Effector memory CD4-positive, alpha-beta T cell (primary cell): ENCODE measurements around the gene KIF19.
"Not testable (repeated sequence)": the region's sequence is repeated elsewhere in the genome, so short reads cannot be mapped to it uniquely, and the experiment has no call there.

Experiments used
- DNase-seq, 3 donors: peaks; one replicate each; pipeline ENCODE4 v3.0.0-alpha.2; 2020
- H3K27ac ChIP-seq: 2 replicates; pipeline ENCODE4 v1.7.0; 2013; ENCODE audit warnings: mild to moderate bottlenecking, low read length, moderate library complexity; ENCODE audit not compliant: insufficient read depth, poor library complexity, severe bottlenecking
- H3K27me3 ChIP-seq: replicated peaks from 2 replicates; pipeline ENCODE4 v1.7.0; 2013; ENCODE audit warnings: mild to moderate bottlenecking, low read length; ENCODE audit not compliant: insufficient read depth, control insufficient read depth, poor library complexity, severe bottlenecking
- H3K36me3 ChIP-seq: 2 replicates; pipeline ENCODE4 v1.7.0; 2013; ENCODE audit warnings: mild to moderate bottlenecking, low read length, moderate library complexity; ENCODE audit not compliant: control insufficient read depth, insufficient read depth
- H3K4me1 ChIP-seq: 2 replicates; pipeline ENCODE4 v1.7.0; 2013; ENCODE audit warnings: low read length, mild to moderate bottlenecking; ENCODE audit not compliant: control insufficient read depth, insufficient read depth, poor library complexity, severe bottlenecking
- H3K4me3 ChIP-seq: 2 replicates; pipeline ENCODE4 v1.7.0; 2013; ENCODE audit warnings: low read length, low read depth, mild to moderate bottlenecking; ENCODE audit not compliant: insufficient read depth, poor library complexity, severe bottlenecking
- H3K9me3 ChIP-seq: 2 replicates; pipeline ENCODE4 v1.7.0; 2013; ENCODE audit warnings: mild to moderate bottlenecking, low read length, moderate library complexity; ENCODE audit not compliant: control insufficient read depth

Gene KIF19

GRCh38 chr17:74392848-74393247 is 66.8 kb downstream of the KIF19 start:
- no peaks in the 10 kb centered on the region for H3K9me3 ChIP-seq
- no peaks in the 10 kb centered on the region for H3K36me3 ChIP-seq
- no peaks in the 10 kb centered on the region for H3K27me3 ChIP-seq
- no peak overlapping the region for H3K27ac ChIP-seq
- no peak for DNase-seq
- no peak overlapping the region for H3K4me3 ChIP-seq
- H3K4me1 ChIP-seq = no peaks in the 10 kb centered on the region

GRCh38 chr17:74393346-74393942 is 67.4 kb downstream of the KIF19 start:
- no peak overlapping the region for H3K27ac ChIP-seq
- no peaks in the 10 kb centered on the region for H3K9me3 ChIP-seq
- H3K4me1 ChIP-seq = no peaks in the 10 kb centered on the region
- H3K36me3 ChIP-seq = no peaks in the 10 kb centered on the region
- no peak for DNase-seq
- no peak overlapping the region for H3K4me3 ChIP-seq
- H3K27me3 ChIP-seq = no peaks in the 10 kb centered on the region

GRCh38 chr17:74394275-74394950 is 68.4 kb downstream of the KIF19 start:
- Histone ChIP-seq H3K27ac (no peak overlapping the region), H3K4me1 (no peaks in the 10 kb centered on the region), H3K27me3 (no peaks in the 10 kb centered on the region), H3K9me3 (no peaks in the 10 kb centered on the region), H3K4me3 (no peak overlapping the region), H3K36me3 (no peaks in the 10 kb centered on the region)
- DNase-seq = no peak

GRCh38 chr17:74394977-74395376 is 69.0 kb downstream of the KIF19 start:
- DNase-seq = no peak
- no peak overlapping the region for H3K4me3 ChIP-seq
- H3K27me3 ChIP-seq = no peaks in the 10 kb centered on the region
- no peak overlapping the region for H3K27ac ChIP-seq
- H3K4me1 ChIP-seq = no peaks in the 10 kb centered on the region
- no peaks in the 10 kb centered on the region for H3K36me3 ChIP-seq
- H3K9me3 ChIP-seq = no peaks in the 10 kb centered on the region

- Histone ChIP-seq H3K27ac (no peak overlapping the region), H3K36me3 (no peaks in the 10 kb centered on the region), H3K9me3 (no peaks in the 10 kb centered on the region), H3K27me3 (no peaks in the 10 kb centered on the region), H3K4me1 (no peaks in the 10 kb centered on the region), H3K4me3 (no peak overlapping the region)
- no peak for DNase-seq
These were observed 70.5 kb downstream of the KIF19 start for GRCh38 chr17:74396567-74396966.

GRCh38 chr17:74402048-74402447 is 76.0 kb downstream of the KIF19 start:
- Histone ChIP-seq H3K27me3 (no peaks in the 10 kb centered on the region), H3K27ac (no peak overlapping the region), H3K36me3 (no peaks in the 10 kb centered on the region), H3K9me3 (no peaks in the 10 kb centered on the region), H3K4me1 (no peaks in the 10 kb centered on the region), H3K4me3 (no peak overlapping the region)
- DNase-seq = no peak

GRCh38 chr17:74403512-74404137 is 77.6 kb downstream of the KIF19 start:
- Histone ChIP-seq H3K36me3 (no peaks in the 10 kb centered on the region), H3K9me3 (no peaks in the 10 kb centered on the region), H3K27me3 (no peaks in the 10 kb centered on the region), H3K4me1 (no peaks in the 10 kb centered on the region), H3K27ac (no peak overlapping the region), H3K4me3 (no peak overlapping the region)
- no peak for DNase-seq

GRCh38 chr17:74404218-74404617 is 78.2 kb downstream of the KIF19 start:
- DNase-seq = no peak
- Histone ChIP-seq H3K27ac (no peak overlapping the region), H3K27me3 (no peaks in the 10 kb centered on the region), H3K4me3 (no peak overlapping the region), H3K36me3 (no peaks in the 10 kb centered on the region), H3K9me3 (no peaks in the 10 kb centered on the region), H3K4me1 (no peaks in the 10 kb centered on the region)

- Histone ChIP-seq H3K27me3 (no peaks in the 10 kb centered on the region), H3K4me1 (no peaks in the 10 kb centered on the region), H3K4me3 (no peak overlapping the region), H3K36me3 (no peaks in the 10 kb centered on the region), H3K9me3 (no peaks in the 10 kb centered on the region), H3K27ac (no peak overlapping the region)
- DNase-seq = no peak
These were observed 78.8 kb downstream of the KIF19 start for GRCh38 chr17:74404789-74405188.

GRCh38 chr17:74405311-74405710 is 79.3 kb downstream of the KIF19 start:
- not testable (repeated sequence) for H3K36me3 ChIP-seq, H3K4me3 ChIP-seq, H3K9me3 ChIP-seq, H3K4me1 ChIP-seq, H3K27ac ChIP-seq, H3K27me3 ChIP-seq, DNase-seq
